HG03025 (cell line): ENCODE results near the gene CD244.

ENCODE experiments used
- ATAC-seq: cut with Tn5 transposase; IDR thresholded peaks from one replicate; pipeline ENCODE4 v1.9.1; 2021; ENCODE audit warnings: mild to moderate bottlenecking, moderate library complexity; ENCODE audit not compliant: unreplicated experiment, low FRiP score

The CD244 gene

DNA sequence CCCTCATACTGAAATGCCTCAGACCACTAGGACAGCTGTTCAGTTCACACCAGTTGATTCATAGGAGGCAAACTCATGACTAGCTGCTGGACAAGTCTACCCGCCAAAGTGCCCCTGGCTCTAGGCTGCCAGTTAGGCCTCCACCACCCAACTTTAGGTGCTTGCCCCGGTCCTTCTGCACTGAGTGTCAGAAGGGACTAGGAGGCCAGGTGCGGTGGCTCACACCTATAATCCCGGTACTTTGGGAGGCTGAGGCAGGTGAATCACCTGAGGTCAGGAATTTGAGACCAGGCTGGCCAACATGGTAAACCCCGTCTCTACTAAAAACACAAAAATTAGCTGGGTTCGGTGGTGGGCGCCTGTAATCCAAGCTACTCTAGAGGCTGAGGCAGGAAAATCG, 47.8 kb downstream of the CD244 start:
- no peak for ATAC-seq

GRCh38 chr1:160814316-160814715, 48.4 kb downstream of the CD244 start:
- no peak for ATAC-seq

- no peak for ATAC-seq
These were observed 49.5 kb downstream of the CD244 start for GRCh38 chr1:160813215-160813614.

GRCh38 chr1:160811147-160811546, 51.5 kb downstream of the CD244 start:
- no peak for ATAC-seq

DNA sequence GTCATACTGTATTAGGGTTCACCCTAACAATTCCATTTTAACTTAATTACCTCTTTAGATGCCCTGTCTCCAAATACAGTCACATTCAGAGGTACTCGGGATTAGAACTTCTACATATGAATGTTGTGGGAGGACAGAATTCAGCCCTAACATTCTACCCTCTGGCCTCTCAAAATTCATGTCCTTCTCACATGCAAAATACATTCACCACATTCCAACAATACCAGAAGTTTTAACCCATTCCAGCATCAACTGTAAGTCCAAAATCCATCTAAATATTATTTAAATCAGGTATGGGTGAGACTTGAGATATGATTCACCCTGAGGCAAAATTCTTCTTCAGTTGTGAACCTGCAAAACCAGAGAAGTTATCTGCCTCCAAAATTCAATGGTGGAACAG, 52.2 kb downstream of the CD244 start:
- no peak for ATAC-seq

- ATAC-seq = no peak
These were observed 54.4 kb downstream of the CD244 start for GRCh38 chr1:160808289-160808688.

GRCh38 chr1:160807738-160808137, 54.9 kb downstream of the CD244 start:
- no peak for ATAC-seq

GRCh38 chr1:160807247-160807646, 55.4 kb downstream of the CD244 start:
- ATAC-seq = no peak

DNA sequence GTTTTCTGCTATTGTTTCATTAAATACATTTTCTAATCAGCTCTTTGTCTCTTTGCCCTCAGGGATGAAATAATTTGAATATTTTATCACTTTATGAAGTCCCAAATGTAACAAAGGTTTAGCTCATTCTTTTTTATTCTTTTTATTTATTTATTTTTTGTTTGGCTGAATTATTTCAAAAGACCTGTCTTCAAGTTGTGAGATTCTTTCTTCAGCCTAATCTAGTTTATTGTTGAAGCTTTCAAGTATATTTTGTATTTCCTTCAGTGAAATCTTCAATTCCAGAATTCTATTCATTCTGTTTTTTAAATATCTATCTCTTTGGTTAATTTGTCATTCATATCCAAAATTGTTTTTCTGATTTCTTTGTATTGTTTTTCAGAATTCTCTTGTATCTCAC, 55.9 kb downstream of the CD244 start:
- no peak for ATAC-seq

DNA sequence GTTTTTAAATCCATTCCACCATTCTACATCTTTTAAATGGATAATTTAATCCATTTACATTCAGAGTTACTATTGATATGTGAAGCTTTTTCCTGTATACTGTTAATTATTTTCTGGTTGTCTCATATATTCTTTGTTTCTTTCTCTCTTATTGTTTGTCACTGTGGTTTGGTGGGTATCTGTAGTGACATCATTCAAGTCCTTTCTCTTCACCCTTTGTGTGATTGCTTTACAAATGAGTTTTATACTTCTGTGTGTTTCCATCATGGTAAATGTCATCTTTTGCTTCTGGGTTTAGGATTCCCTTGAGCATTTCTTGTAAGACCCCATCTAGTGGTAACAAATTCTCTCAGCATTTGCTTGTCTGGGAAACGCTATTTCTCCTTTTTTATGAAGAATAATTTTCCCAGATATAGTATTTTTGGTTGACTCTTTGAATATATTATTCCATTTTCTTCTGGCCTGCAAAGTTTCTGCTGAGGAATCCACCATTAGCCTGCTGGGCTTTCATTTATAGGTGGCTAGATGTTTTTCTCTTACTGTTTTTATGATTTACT, 56.5 kb downstream of the CD244 start:
- no peak for ATAC-seq

DNA sequence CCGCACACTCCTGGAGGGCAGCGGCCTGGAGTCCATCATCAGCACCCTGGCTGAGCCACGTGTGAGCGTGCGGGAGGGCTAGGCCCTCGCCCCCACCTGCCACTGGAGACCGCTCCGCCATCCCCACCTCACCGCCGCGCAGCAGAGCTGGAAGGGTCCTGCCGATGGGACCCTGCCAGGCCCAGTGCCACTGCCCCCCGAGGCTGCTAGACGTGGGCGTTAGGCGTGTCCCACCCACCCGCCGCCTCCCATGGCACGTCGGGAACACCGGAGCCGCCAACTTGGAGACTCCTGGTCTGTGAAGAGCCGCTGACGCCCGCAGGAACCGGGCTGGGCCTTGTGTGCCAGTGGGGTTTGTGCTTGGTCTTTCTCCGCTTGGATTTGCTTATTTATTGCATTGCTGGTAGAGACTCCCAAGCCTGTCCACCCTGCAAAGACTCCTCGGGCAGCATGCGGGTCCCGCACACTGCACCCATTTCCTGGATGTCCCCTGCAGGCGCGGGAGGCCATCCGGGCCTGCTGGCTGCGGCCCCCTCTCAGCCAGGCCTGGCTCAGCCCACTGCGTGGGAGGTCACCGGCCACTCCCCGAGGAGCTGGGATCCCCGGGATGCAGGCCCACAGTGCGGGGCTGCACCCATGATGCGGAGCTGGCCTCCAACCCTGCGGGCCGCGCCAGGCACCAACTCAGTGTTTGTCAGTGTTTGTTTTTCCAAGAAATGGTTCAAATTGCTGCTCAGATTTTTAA, 60.7 kb downstream of the CD244 start:
- no peak for ATAC-seq

DNA sequence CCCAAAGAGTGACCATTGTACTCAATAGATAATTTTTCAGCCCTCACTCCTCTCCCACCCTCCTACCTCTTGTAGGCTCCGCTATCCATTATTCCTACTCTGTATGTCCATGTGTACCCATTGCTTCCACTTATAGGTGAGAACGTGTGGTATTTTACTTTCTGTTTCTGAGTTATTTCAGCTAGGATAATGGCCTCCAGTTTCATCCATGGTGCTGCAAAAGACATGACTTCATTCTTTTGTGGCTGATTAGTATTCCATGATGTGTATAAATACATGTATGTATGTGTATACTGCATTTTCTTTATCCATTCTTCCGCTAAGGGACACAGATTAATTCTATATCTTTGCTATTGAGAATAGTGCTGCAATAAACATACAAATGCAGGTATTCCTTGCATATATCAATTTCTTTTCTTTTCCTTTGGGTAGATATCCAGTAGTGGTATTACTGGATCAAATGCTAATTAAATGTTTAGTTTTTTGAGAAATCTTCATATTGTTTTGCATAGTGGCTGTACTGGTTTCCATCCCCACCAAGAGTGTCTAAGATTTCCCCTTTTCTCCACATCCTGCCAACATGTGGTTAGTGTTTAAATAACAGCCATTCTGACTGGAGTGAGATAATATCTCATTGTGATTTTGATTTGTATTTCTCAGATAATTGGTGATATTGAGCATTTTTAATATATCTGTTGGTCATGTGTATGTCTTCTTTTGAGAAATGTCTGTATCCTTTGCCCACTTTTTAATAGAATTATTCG, 61.9 kb downstream of the CD244 start:
- ATAC-seq = no peak

DNA sequence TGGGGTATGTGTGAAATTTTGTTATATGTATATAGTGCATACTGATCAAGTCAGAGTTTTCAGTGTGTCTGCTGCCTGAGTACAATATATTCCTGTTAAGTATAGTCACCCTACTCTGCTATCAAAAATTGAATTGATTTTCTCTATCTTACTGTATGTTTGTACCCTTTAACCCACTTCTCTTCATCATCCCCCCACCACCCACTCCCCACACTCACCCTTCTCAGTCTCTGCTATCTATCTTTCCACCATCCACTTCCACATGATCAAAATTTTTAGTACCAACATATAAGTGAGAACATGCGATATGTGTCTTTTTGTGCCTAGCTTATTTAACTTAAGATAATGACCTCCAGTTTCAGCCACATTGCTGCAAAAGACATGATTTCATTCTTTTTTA, 62.5 kb downstream of the CD244 start:
- ATAC-seq = no peak

DNA sequence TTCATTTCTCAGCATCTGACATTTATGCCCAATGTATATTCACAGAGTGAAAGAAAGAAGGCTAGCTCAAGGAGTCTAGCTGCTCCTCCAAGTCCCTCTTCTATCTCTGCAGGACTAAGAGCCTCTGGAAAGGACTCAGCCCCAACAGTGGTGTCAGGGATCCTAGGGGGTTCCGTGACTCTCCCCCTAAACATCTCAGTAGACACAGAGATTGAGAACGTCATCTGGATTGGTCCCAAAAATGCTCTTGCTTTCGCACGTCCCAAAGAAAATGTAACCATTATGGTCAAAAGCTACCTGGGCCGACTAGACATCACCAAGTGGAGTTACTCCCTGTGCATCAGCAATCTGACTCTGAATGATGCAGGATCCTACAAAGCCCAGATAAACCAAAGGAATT, 63.0 kb downstream of the CD244 start:
- no peak for ATAC-seq

- ATAC-seq = no peak
These were observed 64.2 kb downstream of the CD244 start for GRCh38 chr1:160798439-160798838.

GRCh38 chr1:160797861-160798273, 64.8 kb downstream of the CD244 start:
- ATAC-seq = no peak

DNA sequence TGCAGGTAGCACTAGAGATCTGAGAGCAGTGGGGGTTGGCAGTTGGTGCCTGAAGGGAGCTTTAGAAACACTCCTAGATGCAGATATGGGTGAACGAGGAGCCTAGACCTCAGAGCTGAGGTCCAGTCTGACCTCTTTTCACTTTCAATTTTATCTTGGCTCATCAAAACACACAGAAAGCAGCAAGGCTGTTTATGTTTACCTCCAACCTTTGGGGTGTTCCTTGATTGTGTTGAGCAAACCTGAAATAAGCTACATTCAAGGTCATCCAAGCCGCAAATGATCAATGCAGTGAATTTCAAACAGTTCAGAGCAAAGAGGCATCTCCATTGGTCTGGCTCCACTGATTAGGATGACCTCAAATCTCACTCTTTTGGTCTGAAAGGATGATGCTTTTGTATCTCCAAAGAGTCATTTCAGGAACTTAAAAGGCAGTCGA, 65.4 kb downstream of the CD244 start:
- no peak for ATAC-seq

- peak; percentile 66 for ATAC-seq
These were observed 66.7 kb downstream of the CD244 start, which contains the start of gene LY9 for GRCh38 chr1:160795951-160796383. TSS of gene LY9 (plus strand) at chr1:160796174. CDS start at chr1:160796188, 14 bp downstream.

- no peak for ATAC-seq
These were observed 68.3 kb downstream of the CD244 start for GRCh38 chr1:160794376-160794775.

DNA sequence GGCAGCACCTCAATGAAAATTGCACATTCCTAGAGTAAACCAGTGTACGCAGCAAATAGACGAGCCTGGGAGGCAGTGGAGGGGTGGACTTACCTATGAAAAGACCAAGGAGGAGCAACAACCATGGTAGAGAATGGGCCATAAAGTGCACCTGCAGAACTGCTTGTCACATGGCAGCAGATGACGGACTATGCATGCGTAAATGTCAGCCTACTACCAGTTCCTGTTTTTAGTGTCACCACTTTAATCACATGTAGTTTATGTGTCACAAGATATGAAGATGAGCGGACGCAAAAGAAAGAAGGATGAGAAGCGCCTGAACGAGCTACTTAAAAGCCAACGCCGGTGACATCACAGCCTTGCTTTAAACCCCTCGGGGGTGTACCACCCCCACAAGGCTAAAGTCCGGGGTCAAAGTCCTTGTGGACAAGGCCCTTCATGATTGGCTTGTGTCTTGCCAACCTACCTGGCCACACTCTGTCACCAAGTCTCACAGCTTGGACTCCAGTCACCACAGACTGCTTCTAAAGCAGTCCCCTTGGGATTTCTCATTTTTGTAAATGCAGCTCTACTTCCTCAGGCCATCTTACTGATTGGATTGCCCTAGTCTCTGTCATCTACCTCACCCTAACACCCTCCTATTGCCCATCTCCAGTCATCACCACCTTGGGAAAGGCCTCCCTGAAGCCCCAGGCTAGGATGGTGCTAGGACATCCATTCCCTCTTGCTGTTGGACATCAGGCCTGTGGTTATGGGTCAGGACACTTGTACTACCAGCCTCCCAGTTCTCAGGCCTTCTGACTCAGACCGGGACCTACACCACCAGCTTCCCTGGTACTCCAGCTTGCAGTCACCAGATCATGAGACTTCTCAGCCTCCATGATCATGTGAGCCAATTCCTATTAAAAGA, 72.7 kb downstream of the CD244 start:
- ATAC-seq = no peak
